HEK293T (cell line): ENCODE measurements around the gene RBP3.

ENCODE experiments used
- FOXM1 ChIP-seq: fragments of 450-650 bp; IDR thresholded peaks from 2 replicates; pipeline ENCODE4 v1.6.1; 2017; ENCODE audit warnings: mild to moderate bottlenecking, borderline replicate concordance
- HDGF ChIP-seq: fragments of 450-650 bp; IDR thresholded peaks from 2 replicates; pipeline ENCODE4 v1.6.1; 2017; ENCODE audit warnings: antibody characterized with exemption, borderline replicate concordance
- TARDBP ChIP-seq: fragments of 450-650 bp; IDR thresholded peaks from 2 replicates; pipeline ENCODE4 v1.6.1; 2016

DNA sequence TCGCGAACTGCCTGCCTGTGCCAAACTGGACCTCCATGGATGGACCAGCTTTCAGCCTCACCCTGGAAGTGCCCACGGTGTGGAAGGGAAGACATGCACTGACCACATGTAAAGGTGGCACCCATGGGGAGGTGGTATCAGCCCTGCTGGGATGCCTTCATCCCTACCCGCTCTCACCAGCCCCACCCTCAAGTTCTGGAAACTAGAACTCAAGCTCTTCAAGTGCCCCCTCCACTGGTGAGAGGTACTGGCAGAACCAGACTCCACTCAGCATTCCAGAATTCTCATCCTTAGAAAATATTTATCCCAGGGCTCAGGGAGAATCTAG is 30.0 kb downstream of the RBP3 start:
- TF ChIP-seq TARDBP (no peak), FOXM1 (no peak), HDGF (no peak)
